DMS 273 (cell line): ENCODE measurements around the gene UBE2F.
A peak's percentile ranks its signal among the peaks of the same experiment; 100 is the strongest.
"Not testable (repeated sequence)": the region's sequence is repeated elsewhere in the genome, so short reads cannot be mapped to it uniquely, and the experiment has no call there.

ENCODE experiments used
- DNase-seq: peaks from one replicate; lab custom pipeline; 2025; ENCODE audit not compliant: unreplicated experiment; lab: John Stamatoyannopoulos, UW

The UBE2F gene

GRCh38 chr2:237977380-237977779 is 10.6 kb downstream of the UBE2F start:
- no peak for DNase-seq

GRCh38 chr2:237978058-237978712 is 11.4 kb downstream of the UBE2F start:
- DNase-seq = peak; percentile 29

- DNase-seq = no peak
These were observed 12.5 kb downstream of the UBE2F start for GRCh38 chr2:237979331-237979730.

GRCh38 chr2:237980087-237980486 is 13.3 kb downstream of the UBE2F start:
- no peak for DNase-seq

GRCh38 chr2:237980751-237981150 is 13.9 kb downstream of the UBE2F start:
- DNase-seq = no peak

DNA sequence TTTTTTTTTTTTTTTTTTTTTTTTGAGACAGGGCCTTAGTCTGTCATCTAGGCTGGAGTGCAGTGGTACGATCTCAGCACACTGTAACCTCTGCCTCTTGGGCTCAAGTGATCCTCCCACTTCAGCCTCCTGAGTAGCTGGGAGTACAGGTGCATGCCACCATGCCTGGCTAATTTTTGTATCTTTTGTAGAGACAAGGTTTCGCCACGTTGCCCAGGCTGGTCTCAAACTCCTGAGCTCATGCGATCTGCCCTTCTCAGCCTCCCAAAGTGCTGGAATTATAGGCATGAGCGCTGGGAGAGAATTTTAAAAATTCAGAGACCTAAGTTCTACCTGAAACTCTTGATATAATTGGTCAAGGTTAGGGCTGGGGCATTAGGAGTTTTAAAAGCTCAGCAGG is 14.8 kb downstream of the UBE2F start:
- DNase-seq = not testable (repeated sequence)

- DNase-seq = no peak
These were observed 15.4 kb downstream of the UBE2F start for GRCh38 chr2:237982039-237982725.

GRCh38 chr2:237983922-237984321 is 17.1 kb downstream of the UBE2F start:
- no peak for DNase-seq

- DNase-seq = no peak
These were observed 20.5 kb downstream of the UBE2F start for GRCh38 chr2:237987268-237987667.

- DNase-seq = no peak
These were observed 26.9 kb downstream of the UBE2F start for GRCh38 chr2:237993701-237994100.

DNA sequence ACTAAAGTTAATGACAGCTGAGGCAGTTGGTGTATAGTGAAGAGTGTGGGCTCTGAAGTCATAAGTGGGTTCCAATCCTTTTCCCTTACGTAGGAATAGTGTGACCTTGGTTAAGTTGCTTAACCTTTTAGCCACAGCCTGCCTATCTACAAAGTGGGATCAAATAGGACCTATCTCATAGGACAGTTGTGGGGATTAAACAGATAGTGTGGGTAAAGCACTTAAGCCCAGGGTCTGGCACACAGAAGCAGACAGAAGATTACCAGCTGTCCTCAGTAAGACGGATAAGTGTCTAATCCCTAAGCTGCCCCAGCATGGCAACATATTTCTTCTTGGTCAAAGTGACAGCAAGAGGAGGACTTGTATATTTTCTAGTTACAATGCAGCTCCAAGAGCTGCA is 28.2 kb downstream of the UBE2F start:
- no peak for DNase-seq

GRCh38 chr2:237996021-237996593 is 29.3 kb downstream of the UBE2F start:
- no peak for DNase-seq

- DNase-seq = no peak
These were observed 30.7 kb downstream of the UBE2F start for GRCh38 chr2:237997521-237997920.

- DNase-seq = no peak
These were observed 31.7 kb downstream of the UBE2F start for GRCh38 chr2:237998530-237998929.

GRCh38 chr2:238003234-238004031 is 36.6 kb downstream of the UBE2F start:
- no peak for DNase-seq

GRCh38 chr2:238004077-238004830 is 37.4 kb downstream of the UBE2F start:
- no peak for DNase-seq

DNA sequence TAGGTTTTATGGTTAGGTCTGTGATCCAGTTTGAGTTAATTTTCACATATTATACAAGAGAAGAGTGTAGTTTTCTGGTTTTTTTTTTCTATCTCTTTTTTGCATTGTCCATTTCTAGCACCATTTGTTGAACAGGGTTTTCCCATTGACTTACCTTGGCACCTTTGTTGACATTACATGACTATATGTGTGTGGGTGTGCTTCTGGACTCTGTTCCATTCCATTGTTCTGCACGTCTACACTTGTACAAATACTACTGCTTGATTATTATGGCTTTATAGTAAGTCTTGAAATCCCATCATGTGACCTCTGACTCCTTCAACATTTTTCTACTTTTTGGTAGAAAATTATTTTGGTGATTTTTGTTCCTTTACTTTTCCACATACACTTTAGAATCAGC is 38.7 kb downstream of the UBE2F start:
- DNase-seq = no peak

- no peak for DNase-seq
These were observed 39.7 kb downstream of the UBE2F start for GRCh38 chr2:238006510-238006909.

GRCh38 chr2:238007924-238008323 is 41.1 kb downstream of the UBE2F start:
- no peak for DNase-seq

- no peak for DNase-seq
These were observed 42.7 kb downstream of the UBE2F start for GRCh38 chr2:238009563-238009962.

DNA sequence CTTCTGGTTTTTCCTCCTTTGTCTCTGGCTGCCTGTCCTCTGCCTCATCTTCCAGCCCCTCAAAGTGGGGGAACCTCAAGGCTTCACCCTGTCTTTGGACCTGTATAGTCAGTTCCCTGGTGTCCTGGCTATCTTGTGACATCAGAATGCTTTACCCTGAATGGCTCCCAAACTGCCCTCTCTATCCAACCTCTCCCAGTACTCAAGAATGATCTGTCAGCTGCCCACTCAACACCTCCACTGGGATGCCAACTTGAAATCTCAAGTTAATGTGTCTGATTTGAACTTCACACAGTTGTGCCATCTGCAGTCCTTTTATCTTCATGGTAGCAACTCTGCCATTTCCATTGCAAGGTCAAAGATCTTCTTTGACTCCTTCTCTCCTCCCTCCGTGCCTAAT is 43.8 kb downstream of the UBE2F start:
- DNase-seq = no peak
